Left ventricle myocardium inferior (tissue), 1 donor: ENCODE results near the gene SLC39A11. TPM values are rescaled to one million over a fixed set of nuclear protein-coding genes. Genes with fewer than 3 reads are reported as not detected.
"Not testable (repeated sequence)": the region's sequence is repeated elsewhere in the genome, so short reads cannot be mapped to it uniquely, and the experiment has no call there.

Experiments used
- DNase-seq: peaks from one replicate; pipeline ENCODE4 v3.0.0-alpha.2; 2020
- H3K27ac ChIP-seq: fragments of 200-600 bp; replicated peaks from 2 replicates; pipeline ENCODE4 v1.8.0; 2021
- H3K27me3 ChIP-seq: fragments of 200-600 bp; 2 replicates; pipeline ENCODE4 v1.8.0; 2021; ENCODE audit warnings: low read depth
- H3K36me3 ChIP-seq: fragments of 200-600 bp; 2 replicates; pipeline ENCODE4 v1.8.0; 2021
- H3K4me1 ChIP-seq: fragments of 200-600 bp; 2 replicates; pipeline ENCODE4 v1.8.0; 2021
- H3K4me3 ChIP-seq: fragments of 200-600 bp; 2 replicates; pipeline ENCODE4 v1.8.0; 2021; ENCODE audit warnings: mild to moderate bottlenecking, moderate library complexity
- H3K9me3 ChIP-seq: fragments of 200-600 bp; replicated peaks from 2 replicates; pipeline ENCODE4 v1.8.0; 2021
- CTCF ChIP-seq: fragments of 200-600 bp; IDR thresholded peaks from 2 replicates; pipeline ENCODE4 v1.8.0; 2021; ENCODE audit warnings: antibody characterized with exemption, mild to moderate bottlenecking, borderline replicate concordance
- intact Hi-C: fragments of 100-400 bp; cut with micrococcal nuclease; formaldehyde crosslinking; loops from one replicate; pipeline ENCODE4 v1.11.0; 2022
- total RNA-seq: library from RNA; stranded (reverse); fragmentation: NEBNext Ultra II Directional; extraction: Animal tissue kit (Norgen Biotek cat#: 25700); gene quantifications from one replicate; pipeline ENCODE4 v1.2.1, GENCODE V29; 2021
- donor health status: DM: no; HTN: yes; CAD: no; lungs with severe emphysema.

The SLC39A11 gene
- total RNA-seq, 1 donor from 2014 or later, result 6.4 TPM

DNA sequence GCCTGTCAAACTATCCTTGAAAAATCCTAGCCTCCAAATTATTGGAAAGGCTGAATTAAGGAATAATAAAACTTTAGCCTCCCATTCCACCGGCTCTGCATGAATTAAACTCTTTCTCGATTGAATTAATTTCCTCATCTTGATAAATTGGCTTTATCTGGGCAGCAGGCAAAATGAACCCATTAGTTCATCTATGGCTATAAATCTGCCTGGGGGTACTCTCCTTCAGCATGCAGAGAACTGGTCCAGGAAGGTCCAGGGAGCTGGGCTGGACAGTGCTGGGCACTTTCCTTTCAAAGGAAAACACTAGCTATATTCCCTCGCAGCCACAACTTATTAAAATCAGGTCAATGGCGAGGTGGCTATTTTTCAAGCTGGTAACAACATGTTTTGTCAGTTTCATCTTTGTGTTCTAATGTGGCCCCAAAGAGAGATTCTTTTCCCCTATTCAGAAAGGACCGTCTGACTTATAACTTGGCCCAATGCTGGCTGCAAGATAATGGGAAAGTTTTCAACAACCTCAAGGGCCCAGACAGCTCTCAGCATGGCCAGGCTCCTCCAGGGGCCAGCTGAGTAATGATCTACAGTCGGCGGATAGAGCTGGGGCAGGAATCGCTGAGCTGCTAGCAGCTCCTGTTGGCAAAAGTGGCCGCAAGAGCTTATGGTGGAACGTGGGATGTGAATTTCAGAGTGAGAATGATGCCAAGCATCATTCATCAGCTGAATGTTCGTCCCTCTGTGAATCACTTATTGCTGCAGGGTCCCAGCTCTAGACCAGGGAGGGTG is 326.9 kb downstream of the SLC39A11 start:
- Histone ChIP-seq H3K27ac (no peak overlapping the region), H3K4me3 (no peak overlapping the region), H3K9me3 (peaks cover 24% of the 10 kb centered on the region), H3K4me1 (no peaks in the 10 kb centered on the region), H3K27me3 (no peaks in the 10 kb centered on the region), H3K36me3 (peaks cover 5% of the 10 kb centered on the region)
- TF ChIP-seq CTCF, result no peak
- no peak for DNase-seq
- intact Hi-C loops, result no loop called here

DNA sequence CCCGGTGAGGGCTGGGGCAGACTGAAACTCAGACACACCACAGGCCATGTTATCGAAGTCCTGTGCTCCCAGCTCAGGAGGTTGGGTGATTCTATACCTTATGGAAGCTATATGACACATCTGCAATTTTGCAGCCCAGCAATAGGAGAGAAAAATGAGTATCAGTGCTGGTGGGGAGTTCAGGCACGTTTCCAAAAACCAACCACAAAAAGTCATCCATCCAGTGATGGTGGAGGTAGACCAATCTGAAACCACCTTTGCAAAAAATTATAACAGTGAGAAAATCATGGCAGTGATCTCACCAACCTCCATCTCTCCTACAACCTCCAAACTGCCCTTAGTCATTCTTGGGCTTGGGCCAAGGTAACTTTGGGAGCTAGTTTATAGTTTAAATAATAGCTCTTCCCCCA is 327.9 kb downstream of the SLC39A11 start:
- H3K4me3 ChIP-seq, result no peak overlapping the region

DNA sequence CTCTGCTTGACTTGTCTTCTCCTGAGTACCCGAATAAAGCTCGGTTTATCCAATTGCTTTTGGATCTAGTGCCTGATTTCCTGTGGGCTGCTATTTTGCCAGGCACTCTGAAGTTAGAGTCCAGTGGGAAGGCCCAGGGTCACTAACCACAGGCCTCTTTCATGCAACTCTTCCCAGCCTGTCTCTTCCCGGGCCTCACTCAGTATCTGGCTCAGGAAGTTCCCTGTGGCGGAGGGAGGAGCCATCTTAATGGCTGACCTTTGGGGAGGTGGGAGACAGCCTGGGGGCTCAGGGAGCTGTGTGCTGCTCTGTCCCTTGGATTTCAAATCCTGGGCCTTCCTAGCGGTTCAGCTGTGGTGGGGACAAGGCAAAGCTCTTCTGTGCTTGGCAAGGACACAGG is 328.5 kb downstream of the SLC39A11 start:
- H3K4me1 ChIP-seq, result no peaks in the 10 kb centered on the region
- peaks cover 5% of the 10 kb centered on the region for H3K36me3 ChIP-seq
- peaks cover 16% of the 10 kb centered on the region for H3K9me3 ChIP-seq
- no peaks in the 10 kb centered on the region for H3K27me3 ChIP-seq
- TF ChIP-seq CTCF, result no peak
- no peak overlapping the region for H3K4me3 ChIP-seq
- H3K27ac ChIP-seq, result no peak overlapping the region
- DNase-seq, result no peak
- intact Hi-C loops, result no loop called here

More for the DNA sequence above, 327.9 kb downstream of the SLC39A11 start:
- Histone ChIP-seq H3K36me3 (peaks cover 5% of the 10 kb centered on the region), H3K27ac (no peak overlapping the region), H3K27me3 (no peaks in the 10 kb centered on the region), H3K9me3 (peaks cover 16% of the 10 kb centered on the region), H3K4me1 (no peaks in the 10 kb centered on the region)
- no peak for DNase-seq
- TF ChIP-seq CTCF, result no peak
- intact Hi-C loops, result no loop called here

GRCh38 chr17:72761893-72762575 is 330.5 kb downstream of the SLC39A11 start:
- DNase-seq, intact Hi-C loops, H3K9me3 ChIP-seq, H3K27ac ChIP-seq, H3K36me3 ChIP-seq, H3K4me1 ChIP-seq, H3K4me3 ChIP-seq, H3K27me3 ChIP-seq: not testable (repeated sequence)

- Histone ChIP-seq H3K9me3 (peaks cover 9% of the 10 kb centered on the region), H3K27ac (no peak overlapping the region), H3K36me3 (no peaks in the 10 kb centered on the region), H3K4me1 (no peaks in the 10 kb centered on the region), H3K27me3 (no peaks in the 10 kb centered on the region), H3K4me3 (no peak overlapping the region)
- TF ChIP-seq CTCF, result no peak
- intact Hi-C loops, result no loop called here
- no peak for DNase-seq
These were observed 331.1 kb downstream of the SLC39A11 start for GRCh38 chr17:72761431-72761830.

- DNase-seq, result no peak
- Histone ChIP-seq H3K27ac (no peak overlapping the region), H3K9me3 (peaks cover 15% of the 10 kb centered on the region), H3K27me3 (no peaks in the 10 kb centered on the region), H3K36me3 (no peaks in the 10 kb centered on the region), H3K4me1 (no peaks in the 10 kb centered on the region), H3K4me3 (no peak overlapping the region)
- TF ChIP-seq CTCF, result no peak
- intact Hi-C loops, result no loop called here
These were observed 332.1 kb downstream of the SLC39A11 start for GRCh38 chr17:72760368-72760767.
